ENCODE measurements around the gene C5orf22.
"Not testable (repeated sequence)": the region's sequence is repeated elsewhere in the genome, so short reads cannot be mapped to it uniquely, and the experiment has no call there.

Gene C5orf22

GRCh38 chr5:31598640-31599611 is 66.8 kb downstream of the C5orf22 start:
- DNase-seq (ENCODE audit: low read depth, low spot score): no peak
- H3K27ac ChIP-seq: no peak overlapping the region

GRCh38 chr5:31602305-31602704 is 70.2 kb downstream of the C5orf22 start:
- DNase-seq (ENCODE audit: low read depth, low spot score); H3K27ac ChIP-seq: not testable (repeated sequence)

- no peak for DNase-seq (ENCODE audit: low read depth, low spot score)
- H3K27ac ChIP-seq: no peak overlapping the region
These were observed 72.1 kb downstream of the C5orf22 start for GRCh38 chr5:31604240-31604639.

- no peak overlapping the region for H3K27ac ChIP-seq
- DNase-seq (ENCODE audit: low read depth, low spot score): no peak
These were observed 72.5 kb downstream of the C5orf22 start for GRCh38 chr5:31604644-31605043.
